Neural cell (in vitro differentiated cells): Measurements from ENCODE around the gene OR13G1.

Experiments used
- CTCF ChIP-seq: fragments of 450-650 bp; IDR thresholded peaks from 2 replicates; pipeline ENCODE4 v1.5.1; 2014; ENCODE audit warnings: antibody characterized with exemption, mild to moderate bottlenecking, moderate library complexity; ENCODE audit not compliant: poor library complexity, severe bottlenecking
- EP300 ChIP-seq: fragments of 450-650 bp; conservative IDR thresholded peaks from 2 replicates; pipeline ENCODE4 v1.6.1; 2014; ENCODE audit warnings: antibody characterized with exemption, mild to moderate bottlenecking, moderate library complexity; ENCODE audit not compliant: poor library complexity, severe bottlenecking
- EZH2 ChIP-seq: fragments of 200-600, 300-800 bp; shearing (Covaris generic), sonication (generic); IDR thresholded peaks from 2 replicates; pipeline ENCODE4 v1.6.1; 2014; ENCODE audit warnings: antibody characterized with exemption, low read length, borderline replicate concordance, mild to moderate bottlenecking; ENCODE audit not compliant: insufficient read depth, poor library complexity, severe bottlenecking
- MXI1 ChIP-seq: fragments of 450-650 bp; conservative IDR thresholded peaks from 2 replicates; pipeline ENCODE4 v1.6.1; 2014; ENCODE audit warnings: antibody characterized with exemption, mild to moderate bottlenecking; ENCODE audit not compliant: poor library complexity, severe bottlenecking
- POLR2AphosphoS5 ChIP-seq: IDR thresholded peaks from 2 replicates; pipeline ENCODE4 v1.6.1; 2012
- RAD21 ChIP-seq: fragments of 450-650 bp; conservative IDR thresholded peaks from 2 replicates; pipeline ENCODE4 v1.6.1; 2014; ENCODE audit warnings: antibody characterized with exemption, mild to moderate bottlenecking, moderate library complexity
- SMC3 ChIP-seq: fragments of 450-650 bp; conservative IDR thresholded peaks from 2 replicates; pipeline ENCODE4 v1.6.1; 2014; ENCODE audit warnings: antibody characterized with exemption, mild to moderate bottlenecking, moderate library complexity; ENCODE audit not compliant: poor library complexity
- TAF1 ChIP-seq: IDR thresholded peaks from 2 replicates; pipeline ENCODE4 v1.6.1; 2012; ENCODE audit warnings: low read depth
- TF ChIP-seq, protein P1 (sequence below): IDR thresholded peaks from 2 replicates; pipeline ENCODE4 v1.6.1; 2012; ENCODE audit warnings: borderline replicate concordance

DNA sequence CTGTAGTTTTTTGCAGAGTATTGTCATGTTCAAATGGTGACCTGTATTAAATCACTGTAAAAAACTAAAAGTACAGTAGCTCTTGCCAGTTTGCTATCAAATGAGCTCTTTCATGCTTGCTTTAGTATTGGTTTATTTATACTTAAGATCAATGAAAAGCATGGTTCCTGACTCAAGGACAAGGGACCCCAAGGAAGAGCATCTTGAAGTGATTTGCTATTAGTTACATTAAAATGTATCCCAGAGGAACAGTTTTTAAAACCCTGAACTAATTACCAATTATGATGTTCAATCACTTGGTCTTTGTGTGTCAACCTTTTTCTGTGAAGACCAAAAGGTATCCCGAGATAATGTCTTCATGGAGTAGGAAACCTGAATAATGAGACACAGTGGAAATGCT lies at the start of gene OR13G1:
- TF ChIP-seq EZH2 (no peak), CTCF (no peak), EP300 (no peak), RAD21 (no peak), SMC3 (no peak), POLR2AphosphoS5 (no peak), TAF1 (no peak), MXI1 (no peak)
- TF ChIP-seq, protein P1, sequence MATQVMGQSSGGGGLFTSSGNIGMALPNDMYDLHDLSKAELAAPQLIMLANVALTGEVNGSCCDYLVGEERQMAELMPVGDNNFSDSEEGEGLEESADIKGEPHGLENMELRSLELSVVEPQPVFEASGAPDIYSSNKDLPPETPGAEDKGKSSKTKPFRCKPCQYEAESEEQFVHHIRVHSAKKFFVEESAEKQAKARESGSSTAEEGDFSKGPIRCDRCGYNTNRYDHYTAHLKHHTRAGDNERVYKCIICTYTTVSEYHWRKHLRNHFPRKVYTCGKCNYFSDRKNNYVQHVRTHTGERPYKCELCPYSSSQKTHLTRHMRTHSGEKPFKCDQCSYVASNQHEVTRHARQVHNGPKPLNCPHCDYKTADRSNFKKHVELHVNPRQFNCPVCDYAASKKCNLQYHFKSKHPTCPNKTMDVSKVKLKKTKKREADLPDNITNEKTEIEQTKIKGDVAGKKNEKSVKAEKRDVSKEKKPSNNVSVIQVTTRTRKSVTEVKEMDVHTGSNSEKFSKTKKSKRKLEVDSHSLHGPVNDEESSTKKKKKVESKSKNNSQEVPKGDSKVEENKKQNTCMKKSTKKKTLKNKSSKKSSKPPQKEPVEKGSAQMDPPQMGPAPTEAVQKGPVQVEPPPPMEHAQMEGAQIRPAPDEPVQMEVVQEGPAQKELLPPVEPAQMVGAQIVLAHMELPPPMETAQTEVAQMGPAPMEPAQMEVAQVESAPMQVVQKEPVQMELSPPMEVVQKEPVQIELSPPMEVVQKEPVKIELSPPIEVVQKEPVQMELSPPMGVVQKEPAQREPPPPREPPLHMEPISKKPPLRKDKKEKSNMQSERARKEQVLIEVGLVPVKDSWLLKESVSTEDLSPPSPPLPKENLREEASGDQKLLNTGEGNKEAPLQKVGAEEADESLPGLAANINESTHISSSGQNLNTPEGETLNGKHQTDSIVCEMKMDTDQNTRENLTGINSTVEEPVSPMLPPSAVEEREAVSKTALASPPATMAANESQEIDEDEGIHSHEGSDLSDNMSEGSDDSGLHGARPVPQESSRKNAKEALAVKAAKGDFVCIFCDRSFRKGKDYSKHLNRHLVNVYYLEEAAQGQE, result no peak
